ENCODE data around the gene SHOC2.

Gene SHOC2

DNA sequence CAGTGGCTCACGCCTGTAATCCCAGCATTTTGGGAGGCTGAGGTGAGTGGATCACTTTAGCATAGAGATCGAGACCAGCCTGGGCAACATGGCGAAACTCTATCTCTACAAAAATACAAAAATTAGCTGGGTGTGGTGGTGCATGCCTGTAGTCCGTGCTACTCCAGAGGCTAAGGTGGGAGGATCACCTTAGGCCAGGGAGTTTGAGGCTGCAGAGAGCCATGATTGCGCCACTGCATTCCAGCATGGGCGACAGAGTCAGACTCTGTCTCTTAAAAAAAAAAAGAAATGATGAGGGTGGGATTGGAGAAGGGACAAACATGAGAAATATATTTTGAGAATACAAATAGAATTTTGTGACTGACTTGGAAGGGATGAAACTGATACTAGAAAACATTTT lies 76.9 kb downstream of the SHOC2 start:
- no peak for TF ChIP-seq TEAD4 (IDR thresholded peaks at IDR 0.05)
- TF ChIP-seq NFIC (IDR thresholded peaks at IDR 0.05): no peak
- no peak for TF ChIP-seq YY1 (IDR thresholded peaks at IDR 0.05; ENCODE audit: low read depth)

DNA sequence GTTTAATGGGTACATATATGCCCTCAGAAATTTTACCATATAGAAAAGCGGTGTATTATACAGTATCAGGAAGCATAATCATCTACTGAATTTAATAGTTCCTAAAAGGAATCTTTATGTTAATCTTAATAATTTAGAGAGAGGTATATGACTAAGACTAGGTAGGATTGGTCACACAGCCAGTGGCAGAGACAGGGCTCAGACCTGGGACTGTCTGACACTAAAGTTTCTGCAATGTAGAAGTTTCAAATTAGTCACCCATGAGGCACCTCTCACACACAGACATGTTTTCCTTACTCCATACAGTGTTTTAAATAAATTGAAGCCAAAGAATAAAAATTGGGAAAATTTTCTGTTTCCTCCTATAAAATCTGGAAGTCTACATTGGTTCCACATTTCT lies 84.6 kb downstream of the SHOC2 start:
- no peak for TF ChIP-seq RAD21 (IDR thresholded peaks at IDR 0.05; ENCODE audit: low read depth)
- TF ChIP-seq TEAD4 (IDR thresholded peaks at IDR 0.05): no peak
- no peak for TF ChIP-seq NFIC (IDR thresholded peaks at IDR 0.05)
- no peak for TF ChIP-seq CEBPB (IDR thresholded peaks at IDR 0.05)
- TF ChIP-seq, protein P1, sequence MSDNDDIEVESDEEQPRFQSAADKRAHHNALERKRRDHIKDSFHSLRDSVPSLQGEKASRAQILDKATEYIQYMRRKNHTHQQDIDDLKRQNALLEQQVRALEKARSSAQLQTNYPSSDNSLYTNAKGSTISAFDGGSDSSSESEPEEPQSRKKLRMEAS (IDR thresholded peaks at IDR 0.05): no peak
- TF ChIP-seq CREB1 (IDR thresholded peaks at IDR 0.05; ENCODE audit: low read depth): no peak
- TF ChIP-seq EP300 (IDR thresholded peaks at IDR 0.05; ENCODE audit: borderline replicate concordance): no peak
- TF ChIP-seq, protein P2, sequence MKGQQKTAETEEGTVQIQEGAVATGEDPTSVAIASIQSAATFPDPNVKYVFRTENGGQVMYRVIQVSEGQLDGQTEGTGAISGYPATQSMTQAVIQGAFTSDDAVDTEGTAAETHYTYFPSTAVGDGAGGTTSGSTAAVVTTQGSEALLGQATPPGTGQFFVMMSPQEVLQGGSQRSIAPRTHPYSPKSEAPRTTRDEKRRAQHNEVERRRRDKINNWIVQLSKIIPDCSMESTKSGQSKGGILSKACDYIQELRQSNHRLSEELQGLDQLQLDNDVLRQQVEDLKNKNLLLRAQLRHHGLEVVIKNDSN (IDR thresholded peaks at IDR 0.05): no peak
- TF ChIP-seq YY1 (IDR thresholded peaks at IDR 0.05; ENCODE audit: low read depth): no peak
- no peak for TF ChIP-seq TCF12 (IDR thresholded peaks at IDR 0.05; ENCODE audit: low read depth)
- no peak for TF ChIP-seq EGR1 (IDR thresholded peaks at IDR 0.05)
- TF ChIP-seq FOXM1 (IDR thresholded peaks at IDR 0.05; ENCODE audit: borderline replicate concordance, low read depth): no peak
- TF ChIP-seq, protein P3, sequence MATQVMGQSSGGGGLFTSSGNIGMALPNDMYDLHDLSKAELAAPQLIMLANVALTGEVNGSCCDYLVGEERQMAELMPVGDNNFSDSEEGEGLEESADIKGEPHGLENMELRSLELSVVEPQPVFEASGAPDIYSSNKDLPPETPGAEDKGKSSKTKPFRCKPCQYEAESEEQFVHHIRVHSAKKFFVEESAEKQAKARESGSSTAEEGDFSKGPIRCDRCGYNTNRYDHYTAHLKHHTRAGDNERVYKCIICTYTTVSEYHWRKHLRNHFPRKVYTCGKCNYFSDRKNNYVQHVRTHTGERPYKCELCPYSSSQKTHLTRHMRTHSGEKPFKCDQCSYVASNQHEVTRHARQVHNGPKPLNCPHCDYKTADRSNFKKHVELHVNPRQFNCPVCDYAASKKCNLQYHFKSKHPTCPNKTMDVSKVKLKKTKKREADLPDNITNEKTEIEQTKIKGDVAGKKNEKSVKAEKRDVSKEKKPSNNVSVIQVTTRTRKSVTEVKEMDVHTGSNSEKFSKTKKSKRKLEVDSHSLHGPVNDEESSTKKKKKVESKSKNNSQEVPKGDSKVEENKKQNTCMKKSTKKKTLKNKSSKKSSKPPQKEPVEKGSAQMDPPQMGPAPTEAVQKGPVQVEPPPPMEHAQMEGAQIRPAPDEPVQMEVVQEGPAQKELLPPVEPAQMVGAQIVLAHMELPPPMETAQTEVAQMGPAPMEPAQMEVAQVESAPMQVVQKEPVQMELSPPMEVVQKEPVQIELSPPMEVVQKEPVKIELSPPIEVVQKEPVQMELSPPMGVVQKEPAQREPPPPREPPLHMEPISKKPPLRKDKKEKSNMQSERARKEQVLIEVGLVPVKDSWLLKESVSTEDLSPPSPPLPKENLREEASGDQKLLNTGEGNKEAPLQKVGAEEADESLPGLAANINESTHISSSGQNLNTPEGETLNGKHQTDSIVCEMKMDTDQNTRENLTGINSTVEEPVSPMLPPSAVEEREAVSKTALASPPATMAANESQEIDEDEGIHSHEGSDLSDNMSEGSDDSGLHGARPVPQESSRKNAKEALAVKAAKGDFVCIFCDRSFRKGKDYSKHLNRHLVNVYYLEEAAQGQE (IDR thresholded peaks at IDR 0.05; ENCODE audit: low read depth): no peak
- TF ChIP-seq ZBTB7A (IDR thresholded peaks at IDR 0.05; ENCODE audit: low read depth): no peak
- TF ChIP-seq TAF1 (IDR thresholded peaks at IDR 0.05; ENCODE audit: low read depth): no peak

DNA sequence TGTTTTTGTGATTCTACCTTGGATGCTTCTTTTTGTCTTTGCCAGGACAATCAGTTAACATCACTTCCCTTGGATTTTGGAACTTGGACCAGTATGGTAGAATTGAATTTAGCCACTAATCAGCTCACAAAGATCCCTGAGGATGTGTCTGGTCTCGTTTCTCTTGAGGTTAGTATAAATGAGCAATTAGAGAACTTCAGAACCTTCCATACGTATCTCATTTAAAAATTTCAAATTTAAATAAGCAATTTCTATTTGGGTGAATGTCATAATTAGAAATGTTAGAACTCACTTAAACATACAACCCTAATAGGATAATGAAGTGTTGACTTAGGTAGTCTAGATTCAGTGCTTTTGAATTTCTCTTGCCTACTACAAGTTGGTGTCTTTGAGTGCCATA lies 88.1 kb downstream of the SHOC2 start:
- no peak for TF ChIP-seq ZBTB7A (IDR thresholded peaks at IDR 0.05; ENCODE audit: low read depth)
- no peak for TF ChIP-seq TEAD4 (IDR thresholded peaks at IDR 0.05)
- no peak for TF ChIP-seq YY1 (IDR thresholded peaks at IDR 0.05; ENCODE audit: low read depth)
- TF ChIP-seq, protein P2 (IDR thresholded peaks at IDR 0.05): no peak

DNA sequence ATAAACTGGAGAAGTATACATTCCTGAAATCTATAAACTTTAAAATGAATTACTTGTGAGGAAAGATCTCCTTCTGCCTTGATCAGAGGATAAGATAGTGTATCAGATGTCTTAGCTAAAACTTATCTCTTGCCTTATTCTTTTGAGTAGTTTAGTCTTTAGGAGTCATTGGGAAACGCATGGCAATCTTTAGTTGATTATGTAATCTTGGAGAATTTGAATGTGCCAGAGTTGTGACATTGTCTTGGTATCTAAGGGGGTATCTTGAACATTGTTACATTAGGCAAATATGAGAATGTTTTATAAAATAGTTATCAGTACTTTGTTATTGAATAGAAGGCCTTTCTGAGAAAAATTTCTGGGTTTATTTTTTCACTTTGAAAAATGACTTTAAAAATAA lies 95.8 kb downstream of the SHOC2 start:
- TF ChIP-seq CEBPB (IDR thresholded peaks at IDR 0.05): no peak
- TF ChIP-seq TAF1 (IDR thresholded peaks at IDR 0.05; ENCODE audit: low read depth): no peak
- no peak for TF ChIP-seq EGR1 (IDR thresholded peaks at IDR 0.05)
- no peak for TF ChIP-seq RAD21 (IDR thresholded peaks at IDR 0.05; ENCODE audit: low read depth)
- TF ChIP-seq CREB1 (IDR thresholded peaks at IDR 0.05; ENCODE audit: low read depth): no peak
- TF ChIP-seq ZBTB7A (IDR thresholded peaks at IDR 0.05; ENCODE audit: low read depth): no peak
- TF ChIP-seq TEAD4 (IDR thresholded peaks at IDR 0.05): no peak
- TF ChIP-seq, protein P3 (IDR thresholded peaks at IDR 0.05; ENCODE audit: low read depth): no peak
- no peak for TF ChIP-seq FOXM1 (IDR thresholded peaks at IDR 0.05; ENCODE audit: borderline replicate concordance, low read depth)
- TF ChIP-seq, protein P1 (IDR thresholded peaks at IDR 0.05): no peak
- no peak for TF ChIP-seq EP300 (IDR thresholded peaks at IDR 0.05; ENCODE audit: borderline replicate concordance)
- TF ChIP-seq YY1 (IDR thresholded peaks at IDR 0.05; ENCODE audit: low read depth): no peak
- TF ChIP-seq, protein P2 (IDR thresholded peaks at IDR 0.05): no peak
- no peak for TF ChIP-seq NFIC (IDR thresholded peaks at IDR 0.05)
- TF ChIP-seq TCF12 (IDR thresholded peaks at IDR 0.05; ENCODE audit: low read depth): no peak

DNA sequence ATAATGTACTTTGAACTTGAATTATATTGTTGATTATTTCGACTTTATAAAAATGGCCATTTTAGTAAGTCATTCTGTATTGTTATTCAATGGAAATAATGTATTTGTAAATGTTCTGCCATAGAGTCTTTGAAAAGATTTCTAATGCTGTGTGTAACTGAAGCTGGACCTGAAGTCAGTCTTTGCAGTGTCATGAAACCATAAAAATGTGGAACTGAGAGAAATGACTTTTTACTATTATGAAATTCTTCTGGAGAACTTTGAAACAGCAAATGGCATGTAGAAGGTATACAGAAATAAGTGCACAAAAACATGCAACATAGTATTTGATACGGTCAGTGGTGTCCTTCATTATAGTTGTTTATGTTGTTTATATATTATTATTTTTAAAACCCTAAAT lies 97.7 kb downstream of the SHOC2 start:
- TF ChIP-seq CEBPB (IDR thresholded peaks at IDR 0.05): no peak
- no peak for TF ChIP-seq TEAD4 (IDR thresholded peaks at IDR 0.05)
- no peak for TF ChIP-seq TAF1 (IDR thresholded peaks at IDR 0.05; ENCODE audit: low read depth)
- no peak for TF ChIP-seq NFIC (IDR thresholded peaks at IDR 0.05)
- TF ChIP-seq TCF12 (IDR thresholded peaks at IDR 0.05; ENCODE audit: low read depth): no peak
- TF ChIP-seq, protein P2 (IDR thresholded peaks at IDR 0.05): no peak
- no peak for TF ChIP-seq RAD21 (IDR thresholded peaks at IDR 0.05; ENCODE audit: low read depth)

DNA sequence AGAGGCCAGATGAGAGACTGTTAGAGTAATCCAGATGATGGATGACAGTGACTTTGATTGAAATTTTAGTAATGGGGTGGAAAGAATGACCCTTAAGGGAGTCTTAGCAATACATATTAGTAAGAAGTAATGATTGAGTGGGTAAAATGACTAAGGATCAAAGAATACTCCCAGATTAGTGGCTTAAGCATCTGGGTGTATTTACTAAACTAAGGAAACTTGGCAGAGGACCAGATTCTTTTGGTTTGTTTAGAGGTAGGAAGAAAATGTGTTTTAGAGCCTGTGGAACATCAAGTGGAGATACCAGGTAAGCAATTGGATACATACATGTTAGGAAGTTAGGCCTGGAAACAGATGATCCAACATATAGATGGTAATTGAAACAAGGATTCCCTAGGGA lies 98.6 kb downstream of the SHOC2 start:
- TF ChIP-seq, protein P2 (IDR thresholded peaks at IDR 0.05): no peak
- TF ChIP-seq CREB1 (IDR thresholded peaks at IDR 0.05; ENCODE audit: low read depth): no peak
- no peak for TF ChIP-seq EP300 (IDR thresholded peaks at IDR 0.05; ENCODE audit: borderline replicate concordance)
- no peak for TF ChIP-seq YY1 (IDR thresholded peaks at IDR 0.05; ENCODE audit: low read depth)
- TF ChIP-seq TEAD4 (IDR thresholded peaks at IDR 0.05): no peak
- TF ChIP-seq, protein P1 (IDR thresholded peaks at IDR 0.05): no peak
- TF ChIP-seq TAF1 (IDR thresholded peaks at IDR 0.05; ENCODE audit: low read depth): no peak
- no peak for TF ChIP-seq RAD21 (IDR thresholded peaks at IDR 0.05; ENCODE audit: low read depth)
- TF ChIP-seq FOXM1 (IDR thresholded peaks at IDR 0.05; ENCODE audit: borderline replicate concordance, low read depth): no peak
- TF ChIP-seq TCF12 (IDR thresholded peaks at IDR 0.05; ENCODE audit: low read depth): no peak
- TF ChIP-seq, protein P3 (IDR thresholded peaks at IDR 0.05; ENCODE audit: low read depth): no peak
- no peak for TF ChIP-seq ZBTB7A (IDR thresholded peaks at IDR 0.05; ENCODE audit: low read depth)

Data from Ishikawa (cell line).